Loucy (cell line): ENCODE results near the gene PARP1.
"Not testable (repeated sequence)": the region's sequence is repeated elsewhere in the genome, so short reads cannot be mapped to it uniquely, and the experiment has no call there.

Source experiments
- H2AFZ ChIP-seq: fragments of 200-600 bp; sonication (generic); 2 replicates; pipeline ENCODE4 v1.6.0; 2016; ENCODE audit warnings: antibody characterized with exemption, mild to moderate bottlenecking, low read length, moderate library complexity
- H3F3A ChIP-seq: fragments of 200-600 bp; 2 replicates; pipeline ENCODE4 v1.6.0; 2016; ENCODE audit warnings: antibody characterized with exemption, low read depth, mild to moderate bottlenecking
- H3K27me3 ChIP-seq: fragments of 200-600 bp; sonication (generic); 2 replicates; pipeline ENCODE4 v1.6.1; 2014; ENCODE audit warnings: low read length, mild to moderate bottlenecking; ENCODE audit not compliant: insufficient read depth, poor library complexity, severe bottlenecking
- H3K36me3 ChIP-seq: fragments of 200-600 bp; sonication (generic); 2 replicates; pipeline ENCODE4 v1.6.1; 2016; ENCODE audit warnings: low read length; ENCODE audit not compliant: insufficient read depth
- H3K4me1 ChIP-seq: fragments of 200-600 bp; sonication (generic); 2 replicates; pipeline ENCODE4 v1.5.1; 2014; ENCODE audit warnings: low read length, mild to moderate bottlenecking; ENCODE audit not compliant: insufficient read depth, poor library complexity, severe bottlenecking
- H3K4me2 ChIP-seq: fragments of 200-600 bp; sonication (generic); 2 replicates; pipeline ENCODE4 v1.6.0; 2014; ENCODE audit warnings: antibody characterized with exemption, low read length, low read depth, mild to moderate bottlenecking; ENCODE audit not compliant: poor library complexity, severe bottlenecking
- H3K4me3 ChIP-seq: fragments of 200-600 bp; sonication (generic); 2 replicates; pipeline ENCODE4 v1.5.1; 2014; ENCODE audit warnings: low read length, mild to moderate bottlenecking, mixed read lengths; ENCODE audit not compliant: poor library complexity, severe bottlenecking
- H3K79me2 ChIP-seq: fragments of 200-600 bp; sonication (generic); 2 replicates; pipeline ENCODE4 v1.6.1; 2014; ENCODE audit warnings: low read length; ENCODE audit not compliant: insufficient read depth
- H3K9ac ChIP-seq: fragments of 200-600 bp; sonication (generic); 2 replicates; pipeline ENCODE4 v1.6.0; 2014; ENCODE audit warnings: mild to moderate bottlenecking, low read depth, low read length, moderate library complexity; ENCODE audit not compliant: poor library complexity, severe bottlenecking
- H3K9me2 ChIP-seq: fragments of 200-600 bp; sonication (generic); replicated peaks from 2 replicates; pipeline ENCODE4 v1.6.1; 2016; ENCODE audit warnings: low read depth, low read length, mixed read lengths
- H3K9me3 ChIP-seq: fragments of 200-600 bp; sonication (generic); 2 replicates; pipeline ENCODE4 v1.6.1; 2014; ENCODE audit warnings: mild to moderate bottlenecking, antibody characterized with exemption, low read length, low read depth; ENCODE audit not compliant: insufficient read depth
- H4K20me1 ChIP-seq: fragments of 200-600 bp; sonication (generic); 2 replicates; pipeline ENCODE4 v1.6.0; 2014; ENCODE audit warnings: antibody characterized with exemption, low read length, mild to moderate bottlenecking; ENCODE audit not compliant: insufficient read depth, poor library complexity, severe bottlenecking
- EZH2phosphoT487 ChIP-seq: fragments of 200-600 bp; IDR thresholded peaks from 2 replicates; pipeline ENCODE4 v1.6.1; 2018; ENCODE audit warnings: antibody characterized with exemption, mild to moderate bottlenecking, moderate library complexity, borderline replicate concordance
- TF ChIP-seq, protein P1 (sequence below): fragments of 200-600 bp; sonication (generic); conservative IDR thresholded peaks from 2 replicates; pipeline ENCODE4 v1.5.1; 2014; ENCODE audit warnings: mild to moderate bottlenecking, antibody characterized with exemption, low read length

Gene PARP1

DNA sequence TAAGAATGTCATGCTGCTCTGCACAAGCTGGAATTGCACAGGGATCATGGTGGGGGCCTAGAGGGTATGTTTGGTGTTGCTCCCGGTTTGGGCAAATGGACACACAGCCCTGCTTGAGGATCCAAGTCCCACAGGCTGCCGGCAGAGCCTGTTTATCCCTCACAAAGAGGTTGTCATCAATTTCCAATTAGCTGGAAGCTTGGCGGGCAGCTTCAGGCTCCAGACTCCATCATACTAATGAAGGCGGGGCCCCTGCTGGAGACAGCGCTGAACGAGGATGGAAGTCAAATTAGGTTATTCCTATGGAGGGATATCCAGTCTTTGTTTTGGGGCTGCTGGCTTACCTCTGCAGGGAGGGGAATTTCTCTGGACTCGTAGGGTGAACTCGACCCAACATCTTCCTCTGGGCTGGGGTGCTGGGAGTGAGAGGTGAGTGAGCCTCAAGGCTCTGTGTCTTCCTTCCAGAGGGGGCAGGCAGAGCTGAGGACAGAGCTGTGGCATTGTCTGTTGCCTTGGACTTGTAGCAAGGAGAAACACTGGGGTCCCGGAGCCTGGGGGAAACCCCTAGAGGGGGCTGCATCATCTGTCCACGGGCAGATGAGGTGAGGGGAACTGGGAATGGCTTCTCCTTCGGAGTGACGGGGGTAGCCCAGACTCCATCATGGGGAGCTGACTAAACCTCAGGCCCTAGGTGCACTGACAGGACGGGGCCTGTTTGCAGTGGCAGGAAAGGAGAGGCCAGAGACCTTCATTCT lies 24.9 kb upstream of the PARP1 start:
- H2AFZ ChIP-seq, result peak overlapping the region; percentile 54

DNA sequence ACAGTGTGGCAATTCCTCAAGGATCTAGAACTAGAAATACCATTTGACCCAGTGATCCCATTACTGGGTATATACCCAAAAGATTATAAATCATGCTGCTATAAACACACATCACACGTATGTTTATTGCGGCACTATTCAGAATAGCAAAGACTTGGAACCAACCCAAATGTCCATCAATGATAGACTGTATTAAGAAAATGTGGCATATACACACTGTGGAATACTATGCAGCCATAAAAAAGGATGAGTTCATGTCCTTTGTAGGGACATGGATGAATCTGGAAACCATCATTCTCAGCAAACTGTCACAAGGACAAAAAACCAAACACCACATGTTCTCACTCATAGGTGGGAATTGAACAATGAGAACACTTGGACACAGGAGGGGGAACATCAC lies 24.0 kb upstream of the PARP1 start:
- H3K79me2 ChIP-seq, H3K27me3 ChIP-seq, H3K9me3 ChIP-seq, H3F3A ChIP-seq, H3K36me3 ChIP-seq, H3K9me2 ChIP-seq, H3K4me3 ChIP-seq, H2AFZ ChIP-seq, H3K9ac ChIP-seq, H3K4me2 ChIP-seq, H4K20me1 ChIP-seq: not testable (repeated sequence)
- H3K4me1 ChIP-seq, result peaks cover 69% of the 10 kb centered on the region

More for the DNA sequence above, 24.9 kb upstream of the PARP1 start:
- Histone ChIP-seq H3K79me2 (no peaks in the 10 kb centered on the region), H3F3A (peaks cover 9% of the 10 kb centered on the region; the same call in 1 of the 2 replicates), H3K9me3 (no peaks in the 10 kb centered on the region), H3K9ac (peak overlapping the region; percentile 58), H3K27me3 (no peaks in the 10 kb centered on the region), H4K20me1 (no peaks in the 10 kb centered on the region), H3K4me2 (no peak overlapping the region), H3K4me1 (peaks cover 62% of the 10 kb centered on the region), H3K9me2 (no peaks in the 10 kb centered on the region), H3K36me3 (no peaks in the 10 kb centered on the region), H3K4me3 (no peak overlapping the region)
- TF ChIP-seq, protein P1, sequence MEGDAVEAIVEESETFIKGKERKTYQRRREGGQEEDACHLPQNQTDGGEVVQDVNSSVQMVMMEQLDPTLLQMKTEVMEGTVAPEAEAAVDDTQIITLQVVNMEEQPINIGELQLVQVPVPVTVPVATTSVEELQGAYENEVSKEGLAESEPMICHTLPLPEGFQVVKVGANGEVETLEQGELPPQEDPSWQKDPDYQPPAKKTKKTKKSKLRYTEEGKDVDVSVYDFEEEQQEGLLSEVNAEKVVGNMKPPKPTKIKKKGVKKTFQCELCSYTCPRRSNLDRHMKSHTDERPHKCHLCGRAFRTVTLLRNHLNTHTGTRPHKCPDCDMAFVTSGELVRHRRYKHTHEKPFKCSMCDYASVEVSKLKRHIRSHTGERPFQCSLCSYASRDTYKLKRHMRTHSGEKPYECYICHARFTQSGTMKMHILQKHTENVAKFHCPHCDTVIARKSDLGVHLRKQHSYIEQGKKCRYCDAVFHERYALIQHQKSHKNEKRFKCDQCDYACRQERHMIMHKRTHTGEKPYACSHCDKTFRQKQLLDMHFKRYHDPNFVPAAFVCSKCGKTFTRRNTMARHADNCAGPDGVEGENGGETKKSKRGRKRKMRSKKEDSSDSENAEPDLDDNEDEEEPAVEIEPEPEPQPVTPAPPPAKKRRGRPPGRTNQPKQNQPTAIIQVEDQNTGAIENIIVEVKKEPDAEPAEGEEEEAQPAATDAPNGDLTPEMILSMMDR, result no peak
- no peak for TF ChIP-seq EZH2phosphoT487

DNA sequence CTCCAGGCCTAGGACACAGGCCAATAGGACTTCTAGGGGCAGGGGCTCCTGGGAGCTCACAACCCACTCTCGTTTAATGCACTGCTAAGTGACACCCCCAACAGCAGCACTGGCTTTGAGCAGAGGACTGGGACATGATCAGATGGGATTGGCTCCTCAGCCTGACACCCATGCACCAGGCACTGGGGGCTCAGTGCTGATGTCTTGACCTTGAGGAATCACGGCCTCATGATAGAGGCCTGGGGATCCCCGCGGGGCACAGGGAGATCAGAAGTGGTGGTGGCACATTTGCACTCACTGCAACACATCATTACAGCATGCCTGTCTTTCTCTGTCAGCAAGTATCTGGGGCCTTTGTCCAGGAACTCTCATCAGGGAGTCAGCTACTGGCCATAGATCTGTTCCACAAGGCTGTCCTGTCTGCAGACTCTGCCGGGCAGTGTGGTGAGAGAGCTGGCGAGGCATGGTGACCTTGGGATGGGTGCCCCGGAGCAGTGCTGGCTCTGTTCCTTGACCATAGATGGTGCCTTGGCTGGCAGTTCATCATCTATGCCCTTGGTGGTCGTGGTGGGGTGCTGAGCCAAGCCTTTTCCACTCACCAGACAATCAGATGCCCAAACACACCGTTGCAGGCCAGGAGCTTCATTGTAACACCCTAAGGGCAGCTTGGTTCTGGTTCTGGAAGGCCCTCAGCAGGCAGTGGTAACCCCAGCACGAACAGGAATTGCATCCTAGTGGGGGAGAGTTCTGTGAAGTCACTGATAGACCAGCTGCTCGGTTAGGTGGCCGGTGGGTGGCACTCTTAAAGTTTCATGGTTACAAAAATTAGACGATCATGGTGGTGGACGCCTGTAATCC lies 22.2 kb upstream of the PARP1 start:
- Histone ChIP-seq H3K4me3 (peak overlapping the region; percentile 66), H3K4me2 (peak overlapping the region; percentile 77), H2AFZ (no peak overlapping the region), H3K79me2 (no peaks in the 10 kb centered on the region), H3K9me2 (no peaks in the 10 kb centered on the region), H3K4me1 (peaks cover 70% of the 10 kb centered on the region), H3K9me3 (no peaks in the 10 kb centered on the region), H3K27me3 (no peaks in the 10 kb centered on the region), H3K9ac (peak overlapping the region; percentile 73), H3K36me3 (no peaks in the 10 kb centered on the region), H3F3A (peaks cover 15% of the 10 kb centered on the region), H4K20me1 (no peaks in the 10 kb centered on the region)
- no peak for TF ChIP-seq EZH2phosphoT487
- TF ChIP-seq, protein P1, result no peak
